ENCODE data around the gene PLAGL2.

The PLAGL2 gene

GRCh38 chr20:32164984-32165735 is 42.4 kb downstream of the PLAGL2 start:
- Histone ChIP-seq H3K4me1 (ENCODE audit: low read length) (no peaks in the 10 kb centered on the region), H3K9me2 (replicated peaks; ENCODE audit: insufficient read depth, low read length) (no peaks in the 10 kb centered on the region), H4K20me1 (ENCODE audit: insufficient read depth, low read length) (no peaks in the 10 kb centered on the region), H2AFZ (ENCODE audit: low read length) (no peak overlapping the region), H3K4me3 (ENCODE audit: low read length) (no peak overlapping the region), H3K27ac (ENCODE audit: low read length) (no peak overlapping the region), H3K4me2 (ENCODE audit: low read depth, low read length) (no peak overlapping the region), H3K27me3 (replicated peaks; ENCODE audit: insufficient read depth, low read length) (no peaks in the 10 kb centered on the region), H3F3A (ENCODE audit: insufficient read depth, low read length) (no peaks in the 10 kb centered on the region), H3K79me2 (ENCODE audit: low read length) (no peaks in the 10 kb centered on the region), H3K9ac (ENCODE audit: low read length) (no peak overlapping the region), H3K9me3 (replicated peaks; ENCODE audit: insufficient read depth, low read length) (no peaks in the 10 kb centered on the region), H3K36me3 (replicated peaks; ENCODE audit: insufficient read depth, low read length) (peaks cover 3% of the 10 kb centered on the region; the same call in 1 of the 2 replicates)
- DNase-seq: no peak
- TF ChIP-seq CTCF (IDR thresholded peaks at IDR 0.05; ENCODE audit: low read length) (no peak), EZH2 (optimal IDR thresholded peaks at IDR 0.05; ENCODE audit: low read depth, low read length) (no peak), EZH2phosphoT487 (IDR thresholded peaks at IDR 0.05; ENCODE audit: low read length) (no peak)

- no peak for DNase-seq
- TF ChIP-seq CTCF (IDR thresholded peaks at IDR 0.05; ENCODE audit: low read length) (no peak), EZH2 (optimal IDR thresholded peaks at IDR 0.05; ENCODE audit: low read depth, low read length) (no peak), EZH2phosphoT487 (IDR thresholded peaks at IDR 0.05; ENCODE audit: low read length) (no peak)
- Histone ChIP-seq H3F3A (ENCODE audit: insufficient read depth, low read length) (no peaks in the 10 kb centered on the region), H3K4me3 (ENCODE audit: low read length) (no peak overlapping the region), H3K9me3 (replicated peaks; ENCODE audit: insufficient read depth, low read length) (no peaks in the 10 kb centered on the region), H3K4me1 (ENCODE audit: low read length) (no peaks in the 10 kb centered on the region), H4K20me1 (ENCODE audit: insufficient read depth, low read length) (no peaks in the 10 kb centered on the region), H3K79me2 (ENCODE audit: low read length) (no peaks in the 10 kb centered on the region), H3K9me2 (replicated peaks; ENCODE audit: insufficient read depth, low read length) (no peaks in the 10 kb centered on the region), H3K27ac (ENCODE audit: low read length) (no peak overlapping the region), H3K4me2 (ENCODE audit: low read depth, low read length) (no peak overlapping the region), H3K9ac (ENCODE audit: low read length) (no peak overlapping the region), H2AFZ (ENCODE audit: low read length) (no peak overlapping the region), H3K27me3 (replicated peaks; ENCODE audit: insufficient read depth, low read length) (no peaks in the 10 kb centered on the region), H3K36me3 (replicated peaks; ENCODE audit: insufficient read depth, low read length) (peaks cover 3% of the 10 kb centered on the region; the same call in 1 of the 2 replicates)
Observed at GRCh38 chr20:32163951-32164350, 43.6 kb downstream of the PLAGL2 start.

- Histone ChIP-seq H3K27ac (ENCODE audit: low read length) (no peak overlapping the region), H3K9ac (ENCODE audit: low read length) (no peak overlapping the region), H3K9me2 (replicated peaks; ENCODE audit: insufficient read depth, low read length) (no peaks in the 10 kb centered on the region), H3K36me3 (replicated peaks; ENCODE audit: insufficient read depth, low read length) (peaks cover 3% of the 10 kb centered on the region; the same call in 1 of the 2 replicates), H3K4me2 (ENCODE audit: low read depth, low read length) (no peak overlapping the region), H3K9me3 (replicated peaks; ENCODE audit: insufficient read depth, low read length) (no peaks in the 10 kb centered on the region), H3K79me2 (ENCODE audit: low read length) (no peaks in the 10 kb centered on the region), H4K20me1 (ENCODE audit: insufficient read depth, low read length) (no peaks in the 10 kb centered on the region), H3K27me3 (replicated peaks; ENCODE audit: insufficient read depth, low read length) (no peaks in the 10 kb centered on the region), H2AFZ (ENCODE audit: low read length) (no peak overlapping the region), H3K4me1 (ENCODE audit: low read length) (no peaks in the 10 kb centered on the region), H3F3A (ENCODE audit: insufficient read depth, low read length) (no peaks in the 10 kb centered on the region), H3K4me3 (ENCODE audit: low read length) (no peak overlapping the region)
- TF ChIP-seq EZH2 (optimal IDR thresholded peaks at IDR 0.05; ENCODE audit: low read depth, low read length): no peak
- DNase-seq: no peak
Observed at GRCh38 chr20:32162351-32162750, 45.2 kb downstream of the PLAGL2 start.

- no peaks in the 10 kb centered on the region for H3K27me3 ChIP-seq (replicated peaks; ENCODE audit: insufficient read depth, low read length)
- H3K4me1 ChIP-seq (ENCODE audit: low read length): no peaks in the 10 kb centered on the region
- no peak overlapping the region for H3K4me3 ChIP-seq (ENCODE audit: low read length)
- no peak overlapping the region for H3K4me2 ChIP-seq (ENCODE audit: low read depth, low read length)
- no peaks in the 10 kb centered on the region for H3K79me2 ChIP-seq (ENCODE audit: low read length)
- H2AFZ ChIP-seq (ENCODE audit: low read length): no peak overlapping the region
- DNase-seq: no peak
- no peak for TF ChIP-seq CTCF (IDR thresholded peaks at IDR 0.05; ENCODE audit: low read length)
- TF ChIP-seq EZH2phosphoT487 (IDR thresholded peaks at IDR 0.05; ENCODE audit: low read length): no peak
- TF ChIP-seq EZH2 (optimal IDR thresholded peaks at IDR 0.05; ENCODE audit: low read depth, low read length): no peak
- no peaks in the 10 kb centered on the region for H4K20me1 ChIP-seq (ENCODE audit: insufficient read depth, low read length)
- H3K9me3 ChIP-seq (replicated peaks; ENCODE audit: insufficient read depth, low read length): no peaks in the 10 kb centered on the region
- H3K27ac ChIP-seq (ENCODE audit: low read length): no peak overlapping the region
- no peaks in the 10 kb centered on the region; the same call in 1 of the 2 replicates for H3F3A ChIP-seq (ENCODE audit: insufficient read depth, low read length)
- no peaks in the 10 kb centered on the region for H3K9me2 ChIP-seq (replicated peaks; ENCODE audit: insufficient read depth, low read length)
- H3K9ac ChIP-seq (ENCODE audit: low read length): no peak overlapping the region
- H3K36me3 ChIP-seq (replicated peaks; ENCODE audit: insufficient read depth, low read length): no peaks in the 10 kb centered on the region
Observed at GRCh38 chr20:32160341-32160740, 47.2 kb downstream of the PLAGL2 start.
